Right kidney (tissue), 1 donor: ENCODE data around the gene COG5.
"Not testable (repeated sequence)": the region's sequence is repeated elsewhere in the genome, so short reads cannot be mapped to it uniquely, and the experiment has no call there.

ENCODE experiments used
- DNase-seq: peaks from one replicate; pipeline ENCODE4 v3.0.0-alpha.2; 2016

Gene COG5

DNA sequence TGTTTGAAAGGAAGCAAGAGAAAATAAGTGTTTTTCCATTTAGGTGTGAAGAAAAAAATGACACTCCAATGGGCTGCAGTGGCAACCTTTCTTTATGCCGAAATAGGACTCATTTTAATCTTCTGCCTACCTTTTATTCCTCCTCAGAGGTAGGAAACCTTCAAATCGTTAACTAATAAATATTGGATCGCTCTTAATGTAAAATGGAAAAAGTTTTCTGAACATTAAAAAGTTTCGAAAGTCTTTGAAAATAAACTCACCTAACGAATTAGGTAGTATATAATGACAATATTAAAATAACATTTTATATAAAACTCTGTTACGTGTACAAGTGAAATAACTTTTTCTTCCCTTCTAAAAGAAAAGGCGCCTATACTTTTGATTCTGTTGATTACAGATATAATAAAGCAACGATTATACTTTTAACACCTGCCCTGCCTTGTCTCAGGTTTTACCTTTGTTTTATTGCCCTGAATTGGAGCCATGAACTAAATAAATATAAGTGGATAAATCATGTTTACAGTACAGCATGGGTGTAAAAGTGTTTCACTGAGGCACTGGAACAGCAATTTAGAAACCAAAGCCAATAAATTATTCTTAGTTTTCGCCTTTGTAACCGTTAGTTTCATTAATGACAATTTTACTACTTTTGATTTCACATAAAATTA, 17.1 kb upstream of the COG5 start:
- no peak for DNase-seq

DNA sequence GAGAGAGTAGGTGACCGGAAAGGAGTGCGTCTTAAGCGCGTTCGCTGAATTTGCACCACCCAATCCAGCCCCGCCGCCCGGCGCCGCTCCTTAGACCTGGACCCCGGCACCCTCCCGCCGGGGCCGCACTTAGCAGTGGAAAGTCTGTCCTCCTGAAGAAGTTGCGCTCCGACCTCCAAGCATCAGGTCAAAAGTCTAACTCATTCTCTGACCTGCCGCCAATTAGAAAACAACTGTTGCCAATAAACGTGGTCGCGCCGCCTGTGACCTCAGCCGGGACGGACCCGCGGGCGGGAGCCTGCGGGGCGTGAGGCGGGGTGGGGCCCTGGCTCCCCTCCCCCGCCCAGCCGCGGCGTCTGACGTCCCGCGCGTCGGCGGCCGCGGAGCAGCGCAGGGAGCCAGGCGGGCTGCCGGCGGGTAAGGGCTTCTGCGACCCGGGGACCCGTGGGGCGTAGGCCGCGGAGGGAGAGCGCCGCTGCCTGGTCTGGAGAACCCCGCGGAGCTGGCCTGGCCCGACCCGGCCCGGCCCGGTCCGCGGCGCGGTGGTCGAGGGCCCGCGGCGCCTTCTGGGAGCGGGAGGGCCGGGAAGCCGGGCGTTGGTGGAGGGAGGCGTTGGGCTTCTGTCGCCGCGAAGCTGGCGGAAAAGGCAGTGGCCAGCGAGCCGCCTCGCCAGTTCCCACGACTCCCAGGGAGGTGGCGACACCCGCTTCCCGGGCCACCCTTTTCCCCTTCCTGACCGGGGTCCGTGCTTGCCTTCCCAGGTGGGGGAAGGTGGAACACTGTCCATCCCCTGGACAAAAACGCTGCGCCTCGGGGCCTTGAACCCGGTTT, 16.4 kb upstream of the COG5 start, which contains the start of gene BCAP29:
Gene BCAP29 (plus strand): TSS at position 362 of the 831 bp plus-strand sequence. CDS start 527 bp downstream, outside the sequence.
- peak; percentile 95 for DNase-seq

DNA sequence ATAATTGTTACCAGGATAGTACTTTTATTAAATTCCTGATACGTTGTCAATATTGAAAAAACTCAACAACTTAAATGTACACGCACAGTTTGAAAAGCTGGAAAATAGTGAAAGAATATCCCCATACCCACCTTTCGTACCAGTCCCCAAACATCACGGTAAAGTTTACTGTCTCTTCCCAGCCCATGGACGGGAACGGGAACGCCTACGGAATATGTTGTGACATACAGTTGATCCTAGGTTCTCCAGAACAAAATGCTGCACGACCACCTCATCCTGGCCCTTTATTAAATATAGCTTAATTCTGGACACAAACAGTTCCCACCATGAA, 15.8 kb upstream of the COG5 start:
- DNase-seq: no peak

DNA sequence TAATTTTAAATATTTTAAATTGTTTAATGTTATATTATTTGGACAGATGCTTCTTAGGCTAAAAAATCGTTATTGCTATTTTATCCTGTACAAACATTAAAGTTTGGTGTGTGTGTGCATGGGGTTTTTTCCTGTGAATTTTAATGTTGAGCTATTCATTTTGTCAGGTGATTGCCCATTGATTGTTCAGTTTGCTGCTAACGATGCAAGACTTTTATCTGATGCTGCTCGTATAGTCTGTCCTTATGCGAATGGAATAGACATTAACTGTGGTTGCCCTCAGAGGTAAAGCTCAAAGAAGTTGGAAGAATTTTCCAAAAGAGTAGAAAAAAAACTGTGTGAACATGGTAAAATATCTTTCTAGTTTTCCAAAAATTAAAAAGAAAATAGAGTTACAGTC, 9.8 kb upstream of the COG5 start:
- no peak for DNase-seq

DNA sequence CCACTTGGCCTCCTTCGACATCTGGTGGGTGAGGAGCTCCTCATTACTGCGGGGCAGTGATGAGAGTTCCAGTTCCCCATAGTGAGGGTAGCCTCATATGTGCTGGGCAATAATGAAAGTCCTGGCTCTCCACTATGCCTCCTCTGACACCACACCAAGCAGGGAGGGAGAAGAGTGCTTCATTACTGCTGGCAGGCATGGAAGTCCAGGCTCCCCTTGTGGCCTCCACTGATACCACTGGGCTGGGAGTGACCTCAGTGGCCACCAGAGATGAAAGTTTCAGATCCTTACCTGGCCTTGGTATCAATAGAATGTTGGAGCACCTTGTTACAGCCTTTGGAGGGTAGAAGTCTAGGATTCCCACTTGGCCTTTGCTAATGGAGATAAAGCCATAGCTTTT, 6.6 kb upstream of the COG5 start:
- DNase-seq: no peak

DNA sequence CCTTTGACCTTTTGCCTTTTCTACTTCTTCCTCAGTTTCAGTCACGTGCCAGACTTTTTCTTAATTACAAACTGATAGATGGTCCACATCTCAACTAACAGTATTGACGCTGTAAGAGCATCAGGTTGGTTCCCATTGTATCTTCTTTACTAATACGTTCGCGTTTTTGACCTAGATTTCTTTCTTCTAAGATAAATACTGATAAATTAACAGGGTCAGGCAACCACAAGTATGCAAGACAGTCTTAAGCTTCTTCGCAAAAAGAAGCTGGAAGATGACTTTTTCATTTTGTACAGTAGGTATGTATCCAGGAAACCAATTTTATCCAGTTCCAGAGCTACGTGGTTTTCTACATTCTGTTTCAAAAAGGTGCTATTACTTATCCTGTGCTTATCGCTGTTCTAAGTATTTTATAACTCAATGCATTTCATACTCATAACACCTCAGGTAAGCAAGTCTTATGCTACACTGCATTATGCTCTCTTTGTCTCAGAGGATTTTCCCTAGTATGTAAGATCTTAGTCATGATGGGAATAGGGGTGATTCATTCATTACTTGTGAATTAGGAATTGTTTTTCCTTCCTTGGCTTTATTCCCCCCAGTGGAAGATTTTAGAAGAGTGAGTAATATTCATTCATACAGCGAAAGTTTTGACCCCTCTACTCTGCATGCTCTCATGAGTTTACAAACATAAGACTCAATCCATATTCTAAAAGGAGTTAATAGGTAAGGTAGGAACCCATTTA, 1.0 kb upstream of the COG5 start:
- no peak for DNase-seq

DNA sequence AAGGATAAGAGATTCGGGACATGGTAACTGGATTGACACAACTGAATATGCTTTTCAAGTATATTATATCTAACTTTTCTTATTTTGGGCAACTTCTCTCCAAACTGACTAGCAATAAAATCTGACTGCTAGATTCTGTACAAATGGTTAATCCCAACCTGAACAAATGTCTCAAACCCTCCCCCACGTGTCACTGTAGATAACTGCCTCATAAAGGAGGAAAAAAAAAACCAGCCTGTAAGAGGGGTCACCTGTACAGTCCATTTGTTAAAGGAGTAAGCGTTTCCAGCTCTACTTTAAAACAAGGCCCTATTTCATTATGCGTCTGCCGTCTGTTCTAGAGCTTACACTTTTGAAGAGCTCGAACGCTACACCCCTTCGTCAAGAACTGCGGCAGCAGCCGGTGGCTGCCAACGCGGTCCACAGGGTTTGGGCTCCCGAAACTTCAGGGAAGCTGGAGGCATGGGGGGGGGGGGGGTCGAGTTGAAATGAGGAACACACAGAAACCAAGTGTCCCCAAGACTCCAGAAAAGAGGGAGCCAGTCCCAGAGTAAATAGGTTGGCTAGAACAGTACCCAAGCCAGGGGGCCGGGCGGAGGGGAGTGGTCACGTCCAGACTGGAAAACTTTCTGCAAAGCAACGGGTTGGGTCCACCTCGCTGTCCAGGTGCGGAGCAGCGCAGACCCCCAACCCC, 492 bp downstream of the COG5 start:
- no peak for DNase-seq

DNA sequence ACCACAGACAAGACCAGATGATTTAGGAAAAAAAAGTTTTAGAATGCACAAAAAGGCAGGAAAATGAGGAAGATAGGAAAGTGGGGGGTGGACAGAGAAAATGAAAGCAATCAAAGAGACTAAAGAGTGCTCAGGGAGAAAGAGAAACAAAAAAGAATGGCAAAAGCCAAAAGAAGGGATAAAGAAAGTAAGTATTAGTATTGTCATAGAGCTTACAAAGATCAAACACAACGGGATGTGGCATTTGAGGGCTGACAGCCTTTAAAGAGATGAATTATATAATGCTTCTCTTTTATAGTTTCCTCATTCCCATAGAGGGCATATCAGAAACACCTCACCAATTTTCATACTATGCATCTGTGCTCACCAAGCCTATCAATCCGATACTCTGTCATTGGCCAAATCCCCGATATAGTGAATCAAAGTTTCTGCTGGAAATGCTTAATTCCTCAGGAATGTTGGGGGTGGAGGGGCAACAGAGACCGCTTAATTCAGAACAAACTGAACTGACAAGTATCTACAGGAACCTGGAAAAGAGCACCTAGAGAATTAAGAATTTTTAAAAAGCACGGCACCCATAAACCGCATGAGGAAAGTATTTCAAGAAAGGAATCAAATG, 2.7 kb downstream of the COG5 start:
- no peak for DNase-seq

DNA sequence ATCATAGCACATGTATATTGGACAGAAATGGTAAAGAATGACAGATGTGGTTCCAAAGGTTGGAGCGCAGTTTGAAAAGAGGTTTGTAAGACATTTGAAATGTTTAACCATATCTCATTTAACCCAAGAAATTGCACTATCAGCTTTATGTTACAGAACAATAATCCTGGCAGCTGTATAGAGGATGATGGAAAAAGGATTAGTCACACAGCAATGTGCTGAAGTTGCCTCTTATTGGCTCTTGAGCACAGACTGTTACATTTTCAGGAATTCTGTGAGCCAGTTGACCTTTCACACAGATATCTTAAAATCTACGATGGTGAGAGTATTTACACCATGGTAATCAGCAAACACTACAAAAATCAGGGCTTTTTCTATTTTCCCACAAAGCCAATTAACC, 3.9 kb downstream of the COG5 start:
- DNase-seq: no peak

DNA sequence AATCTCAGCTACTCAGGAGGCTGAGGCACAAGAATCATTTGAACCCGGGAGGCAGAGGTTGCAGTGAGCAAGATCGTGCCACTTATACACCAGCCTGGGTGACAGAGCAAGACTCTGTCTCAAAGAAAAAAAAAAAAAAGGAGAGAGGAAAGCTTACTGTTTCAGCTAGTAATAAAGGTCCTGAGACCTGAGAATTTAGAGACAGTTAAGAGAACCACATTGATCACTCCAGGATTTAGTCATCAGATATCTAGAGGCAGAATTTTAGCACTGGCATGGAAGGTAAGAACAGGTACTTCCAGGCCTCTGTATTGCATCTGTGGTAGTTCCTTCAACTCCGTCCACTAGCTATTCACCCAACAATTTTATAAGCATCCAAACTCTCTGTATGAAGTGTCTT, 7.8 kb downstream of the COG5 start:
- no peak for DNase-seq

DNA sequence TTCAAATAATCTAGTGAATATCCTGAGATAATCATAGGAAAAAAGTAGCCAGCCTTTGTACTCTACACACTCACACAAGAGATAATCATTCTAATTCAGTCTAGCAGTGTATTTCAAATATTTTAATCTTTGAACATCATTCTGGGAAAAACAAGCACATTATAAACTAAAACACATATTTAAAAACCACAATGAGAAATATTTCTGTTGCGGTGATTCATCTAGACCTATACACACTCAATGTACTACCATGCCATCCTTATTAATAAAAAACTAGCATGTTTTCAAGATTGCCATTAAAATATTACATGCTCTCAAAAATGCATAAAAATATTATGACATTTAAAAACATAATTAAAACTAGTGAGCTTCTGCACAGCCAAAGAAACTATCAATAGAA, 11.8 kb downstream of the COG5 start:
- no peak for DNase-seq

DNA sequence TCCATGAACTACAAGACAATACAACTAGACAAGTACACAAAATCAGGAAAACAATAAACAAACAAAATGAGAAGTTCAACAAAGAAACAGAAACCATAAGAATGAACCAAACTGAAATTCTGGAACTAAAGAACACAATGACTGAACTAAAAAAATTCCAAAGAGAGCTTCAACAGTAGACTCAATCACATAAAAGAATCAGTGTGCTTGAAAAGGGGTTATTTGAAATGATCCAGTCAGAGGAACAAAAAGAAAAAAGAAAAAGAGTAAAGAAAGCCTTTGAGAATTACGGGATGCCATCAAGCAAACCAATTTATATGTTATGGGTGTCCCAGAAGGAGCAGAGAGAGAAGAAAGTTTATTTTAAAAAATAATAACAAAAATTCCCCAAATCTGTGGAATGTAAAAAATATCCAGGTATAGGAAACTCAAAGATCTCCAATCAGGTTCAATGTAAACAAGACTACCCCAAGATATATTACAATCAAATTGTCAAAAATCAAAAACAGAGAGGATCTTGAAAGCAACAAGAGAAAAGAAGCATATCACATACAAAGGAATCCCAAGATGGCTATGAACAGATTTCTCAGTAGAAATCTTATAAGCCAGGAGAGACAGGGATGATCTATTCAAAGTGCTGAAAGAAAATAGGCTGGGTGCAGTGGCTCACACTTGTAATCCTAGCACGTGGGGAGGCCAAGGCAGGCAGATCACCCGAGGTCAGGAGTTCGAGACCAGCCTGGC, 18.7 kb downstream of the COG5 start:
- DNase-seq: no peak

DNA sequence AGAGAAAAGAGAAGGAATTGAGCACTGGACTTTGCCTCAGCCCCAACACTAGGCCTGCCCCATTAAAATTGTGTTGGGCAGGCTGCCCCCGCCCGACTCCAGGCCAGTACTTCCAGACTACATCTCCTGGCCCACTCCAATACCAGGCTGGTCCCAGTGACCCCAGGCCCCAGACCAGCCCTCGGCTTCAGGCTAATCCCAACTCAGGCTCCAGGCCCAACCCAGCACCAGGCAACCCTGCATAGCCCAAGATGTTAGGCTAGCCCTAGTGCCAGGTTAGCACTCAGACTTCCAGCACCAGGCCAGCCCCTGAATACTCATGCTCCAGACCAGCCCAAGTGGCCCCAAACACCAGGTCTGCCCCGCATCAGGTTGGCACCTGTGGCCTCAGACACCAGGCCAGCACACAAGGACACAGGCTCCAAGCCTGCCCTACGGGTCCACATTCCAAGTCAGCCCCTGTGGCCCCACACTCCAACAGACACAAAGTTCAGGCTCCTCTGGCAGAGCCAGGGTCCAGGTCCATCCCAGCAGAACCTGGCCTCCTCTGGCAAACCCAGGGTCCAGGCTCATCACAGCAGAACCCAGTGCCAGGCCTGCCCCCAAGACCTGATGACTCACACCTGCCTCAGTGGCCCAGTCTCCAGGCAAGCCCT, 20.3 kb downstream of the COG5 start:
- DNase-seq: no peak

DNA sequence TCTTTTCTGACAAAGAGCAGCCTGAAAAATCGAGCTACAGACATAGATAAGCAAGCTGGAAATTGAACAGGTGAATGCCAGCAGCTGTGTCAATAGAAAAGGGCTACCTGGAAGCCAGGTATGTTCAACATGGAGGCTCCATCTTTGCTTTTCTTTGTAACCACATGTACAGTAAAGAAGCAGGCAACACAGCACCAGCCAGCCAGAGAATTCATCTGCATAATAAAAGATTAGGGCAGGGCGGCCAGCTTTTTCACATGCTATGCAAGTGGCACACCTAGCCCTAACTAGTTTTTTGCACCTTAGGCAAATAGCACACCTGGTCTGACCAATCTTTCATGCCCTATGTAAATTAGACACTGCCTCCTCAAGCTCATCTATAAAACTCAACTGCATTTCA, 25.7 kb downstream of the COG5 start:
- no peak for DNase-seq

DNA sequence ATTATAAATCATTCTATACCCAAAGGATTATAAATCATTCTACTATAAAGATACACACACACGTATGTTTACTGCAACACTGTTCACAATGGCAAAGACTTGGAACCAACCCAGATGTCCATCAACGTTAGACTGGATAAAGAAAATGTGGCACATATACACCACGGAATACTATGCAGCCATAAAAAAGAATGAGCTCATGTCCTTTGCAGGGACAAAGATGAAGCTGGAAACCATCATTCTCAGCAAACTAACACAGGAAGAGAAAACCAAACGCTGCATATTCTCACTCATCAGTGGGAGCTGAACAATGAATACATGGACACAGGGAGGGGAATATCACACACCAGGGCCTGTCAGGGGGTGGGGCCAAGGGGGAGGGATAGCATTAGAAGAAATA, 26.5 kb downstream of the COG5 start:
- not testable (repeated sequence) for DNase-seq

DNA sequence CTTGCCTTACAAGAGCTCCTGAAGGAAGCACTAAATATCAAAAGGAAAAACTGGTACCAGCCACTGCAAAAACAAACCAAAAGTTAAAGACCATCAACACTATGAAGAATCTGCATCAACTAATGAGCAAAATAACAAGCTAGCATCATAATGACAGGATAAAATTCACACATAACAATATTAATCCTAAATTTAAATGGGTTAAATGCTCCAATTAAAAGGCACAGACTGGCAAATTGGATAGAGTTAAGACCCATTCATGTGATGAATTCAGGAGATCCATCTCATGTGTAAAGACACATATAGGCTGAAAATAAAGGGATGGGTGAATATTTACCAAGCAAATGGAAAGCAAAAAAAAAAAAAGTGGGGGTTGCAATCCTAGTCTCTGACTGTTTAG, 29.6 kb downstream of the COG5 start:
- DNase-seq: no peak

DNA sequence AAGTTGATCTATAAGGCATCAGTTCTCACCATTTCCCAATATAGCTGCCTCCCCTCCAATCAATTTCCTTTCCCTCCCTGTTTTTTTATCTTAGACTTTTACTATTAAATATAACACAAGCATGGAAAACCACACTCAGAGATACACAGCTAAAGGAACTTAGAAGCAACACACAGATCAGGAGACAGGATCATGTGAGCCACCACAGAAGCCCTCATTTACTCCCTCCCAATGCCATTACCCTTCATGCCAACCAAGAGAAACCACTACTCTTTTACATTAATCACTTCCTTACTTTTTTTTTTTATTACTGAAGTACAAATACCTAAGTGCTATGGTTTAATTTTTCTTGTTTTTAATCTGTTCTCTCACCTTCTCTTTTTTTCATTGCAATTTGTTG, 33.0 kb downstream of the COG5 start:
- DNase-seq: no peak

DNA sequence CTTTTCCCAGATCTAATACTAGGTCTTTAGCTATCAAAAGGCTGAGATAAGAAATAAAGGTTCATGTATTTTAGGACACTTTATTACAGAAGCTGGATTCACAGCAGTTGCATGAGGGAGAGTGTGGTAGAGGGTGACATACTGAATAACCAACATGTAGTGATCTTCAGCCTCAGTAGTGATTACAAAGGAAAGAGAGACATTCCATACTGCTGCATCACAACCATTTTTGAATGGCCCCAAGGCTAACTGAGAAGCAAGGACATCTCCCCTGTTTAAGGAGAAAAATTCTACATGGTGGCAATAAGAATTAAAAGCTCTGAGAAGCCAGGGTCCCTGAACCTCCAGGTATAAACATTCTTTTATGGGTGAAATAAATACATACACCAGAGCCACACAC, 35.3 kb downstream of the COG5 start:
- DNase-seq: no peak

DNA sequence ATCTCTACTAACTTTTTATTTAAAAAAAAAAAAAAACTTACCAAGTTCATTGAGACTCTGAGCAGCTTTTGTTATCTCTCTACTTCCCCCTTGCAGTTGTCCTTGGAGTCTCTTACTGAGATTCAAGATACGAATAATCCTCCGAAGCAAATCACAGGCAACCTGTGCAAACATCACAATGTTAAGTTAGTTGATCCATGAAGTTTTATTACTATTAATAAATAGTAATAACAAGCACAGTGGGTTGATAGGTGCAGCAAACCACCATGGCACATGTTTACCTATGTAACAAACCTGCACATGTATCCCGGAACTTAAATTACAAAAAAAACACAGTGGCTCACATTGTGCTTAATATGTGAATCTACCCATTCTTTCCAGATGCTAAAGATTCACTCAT, 36.5 kb downstream of the COG5 start:
- no peak for DNase-seq

DNA sequence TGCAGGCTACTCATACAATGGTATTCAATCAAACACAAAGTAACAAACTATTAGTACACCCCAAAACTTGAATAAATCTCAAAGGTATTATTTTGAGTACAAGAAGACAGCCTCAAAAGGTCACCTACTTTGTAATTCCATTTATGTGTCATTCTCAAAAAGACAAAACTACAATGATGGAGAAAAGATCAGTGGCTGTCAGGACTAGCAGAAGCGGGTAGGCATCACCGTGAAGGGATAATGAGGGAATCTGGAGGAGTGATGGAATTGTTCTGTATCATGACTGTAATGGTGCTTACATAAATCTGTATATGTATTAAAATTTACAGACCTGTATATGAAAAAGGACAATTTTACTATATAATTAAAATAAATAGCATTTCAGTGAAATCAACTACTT, 37.0 kb downstream of the COG5 start:
- DNase-seq: no peak
